ENCODE results near the gene QDPR.
"Not testable (repeated sequence)": the region's sequence is repeated elsewhere in the genome, so short reads cannot be mapped to it uniquely, and the experiment has no call there.

QDPR gene
- total RNA-seq, result 7.5 to 24.1 (median 11.5) reads per million in 3 experiments

- peak; percentile 63 for DNase-seq
Observed at GRCh38 chr4:17511950-17512795, at the start of gene QDPR. QDPR (minus strand) TSS chr4:17512090; CDS start chr4:17512054, 36 bp downstream.

- no peak for DNase-seq
Observed at GRCh38 chr4:17561195-17561909, 49.5 kb upstream of the QDPR start.

DNA sequence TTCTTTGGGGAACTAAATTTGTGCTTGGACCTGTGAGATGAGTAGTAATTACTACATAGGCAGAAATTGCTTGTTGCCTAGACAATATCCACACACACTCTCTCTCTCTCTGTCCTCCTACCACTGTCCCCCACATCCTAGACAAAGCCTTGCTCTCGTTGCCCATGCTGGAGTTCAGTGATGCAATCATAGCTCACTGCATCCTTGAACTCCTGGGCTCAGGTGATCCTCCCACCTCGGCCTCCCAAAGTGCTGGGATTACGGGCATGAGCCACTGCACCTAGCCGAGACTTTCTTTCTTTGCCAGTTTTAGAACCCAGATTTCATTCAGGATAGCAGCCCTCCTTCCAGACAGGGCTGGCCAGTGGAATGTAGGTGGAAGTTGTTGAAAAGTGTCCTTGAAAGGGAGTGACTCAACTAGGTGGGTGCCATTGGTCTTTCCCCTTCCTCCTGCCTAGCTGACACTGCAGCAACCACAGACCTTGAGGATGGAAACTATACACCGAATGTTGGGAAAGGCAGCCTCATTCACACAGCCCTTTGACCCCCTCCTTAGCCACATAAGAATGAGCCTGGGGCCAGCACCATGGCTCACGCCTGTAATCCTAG is 48.3 kb upstream of the QDPR start:
- DNase-seq, result no peak

- DNase-seq, result no peak
Observed at GRCh38 chr4:17559709-17560048, 47.8 kb upstream of the QDPR start.

- DNase-seq, result no peak
Observed at GRCh38 chr4:17558941-17559708, 47.2 kb upstream of the QDPR start.

DNA sequence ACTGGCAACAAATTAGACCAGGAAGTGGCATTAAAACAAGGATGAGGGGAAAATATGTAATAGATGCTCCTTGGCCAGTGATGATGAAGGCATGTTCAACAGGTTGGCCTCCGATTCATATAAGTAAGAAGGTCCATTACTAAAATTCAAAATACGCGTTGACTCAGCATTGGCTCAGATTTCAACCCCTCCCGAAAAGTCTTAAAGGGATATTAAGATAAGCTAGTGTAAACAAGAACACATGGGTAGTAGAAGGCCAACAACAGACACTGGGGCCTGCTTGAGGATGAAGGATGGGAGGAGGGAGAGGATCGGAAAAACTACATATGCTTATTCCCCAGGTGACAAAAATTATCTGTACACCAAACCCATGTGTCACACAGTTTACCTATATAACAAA is 46.0 kb upstream of the QDPR start:
- DNase-seq, result no peak

- DNase-seq, result no peak
Observed at GRCh38 chr4:17556498-17556897, 44.6 kb upstream of the QDPR start.

DNA sequence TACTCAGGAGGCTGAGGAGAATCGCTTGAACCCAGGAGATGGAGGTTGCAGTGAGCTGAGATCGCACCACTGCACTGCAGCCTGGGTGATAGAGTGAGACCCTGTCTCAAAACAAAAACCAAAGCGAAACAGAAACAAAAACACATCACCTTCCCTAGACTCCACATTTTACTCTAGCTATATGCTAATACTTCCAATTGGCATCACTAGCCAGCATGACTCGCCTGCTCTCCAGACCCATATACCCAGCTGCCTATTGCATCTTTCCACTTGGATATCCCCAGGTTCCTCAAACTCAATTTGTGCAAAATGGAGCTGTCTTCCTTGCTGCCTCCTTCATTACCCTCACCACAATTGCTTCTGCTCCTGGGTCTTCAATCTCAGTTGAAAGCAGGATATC is 42.7 kb upstream of the QDPR start:
- no peak for DNase-seq

GRCh38 chr4:17552427-17552826 is 40.5 kb upstream of the QDPR start:
- no peak for DNase-seq

DNA sequence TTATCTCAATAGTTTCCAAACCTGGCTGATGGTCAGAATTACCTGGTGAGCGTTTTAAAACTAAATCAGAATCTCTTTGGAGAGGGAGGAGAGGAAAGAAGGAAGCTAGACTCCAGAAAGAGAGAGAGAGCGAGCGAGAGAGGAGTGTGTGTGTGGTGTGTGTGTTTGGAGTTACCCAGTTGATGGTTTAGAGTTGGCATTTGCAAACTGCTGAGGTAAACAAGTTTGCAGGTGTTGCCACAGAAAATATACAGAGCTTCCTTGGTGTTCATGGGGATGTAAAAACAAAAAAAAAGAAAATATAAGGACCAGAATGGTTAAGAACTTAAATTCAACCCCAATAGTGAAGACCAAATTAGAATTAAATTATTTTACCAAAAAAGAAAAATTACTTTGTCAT is 38.7 kb upstream of the QDPR start:
- DNase-seq, result no peak

DNA sequence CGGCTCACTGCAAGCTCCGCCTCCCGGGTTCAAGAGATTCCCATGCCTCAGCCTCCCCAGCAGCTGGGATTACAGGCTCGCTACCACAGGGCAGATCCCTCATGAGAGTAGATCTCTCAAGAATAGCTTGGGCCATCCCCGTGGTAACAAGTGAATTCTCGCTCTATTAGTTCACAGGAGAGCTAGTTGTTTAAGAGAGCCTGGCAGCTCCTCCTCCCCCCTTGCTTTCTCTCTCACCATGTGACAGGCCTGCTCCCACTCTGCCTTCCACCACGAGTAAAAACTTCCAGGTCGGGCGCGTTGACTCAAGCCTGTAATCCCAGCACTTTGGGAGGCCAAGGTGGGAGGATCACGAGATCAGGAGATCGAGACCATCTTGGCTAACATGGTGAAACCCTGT is 34.8 kb upstream of the QDPR start:
- DNase-seq, result no peak

DNA sequence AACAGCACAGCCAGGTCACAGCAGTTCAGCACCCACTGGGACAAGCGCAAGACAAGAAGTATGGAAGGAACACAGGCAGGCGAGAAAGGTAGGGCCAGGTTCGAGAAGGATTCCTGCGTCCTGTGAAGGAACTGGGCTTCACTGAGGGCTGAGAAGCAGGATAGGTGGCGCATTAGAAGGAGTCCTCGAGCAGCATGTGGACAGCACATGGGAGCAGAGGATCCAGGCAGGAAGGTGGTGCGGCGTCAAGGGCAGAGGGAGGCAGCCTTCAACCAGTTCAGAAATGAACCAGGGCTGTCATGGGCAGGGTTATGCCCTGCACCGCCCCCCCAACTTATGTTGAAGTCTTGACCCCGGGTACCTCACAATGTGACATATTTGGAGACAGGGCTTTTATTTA is 34.3 kb upstream of the QDPR start:
- no peak for DNase-seq

- DNase-seq, result no peak
Observed at GRCh38 chr4:17545374-17546140, 33.7 kb upstream of the QDPR start.

GRCh38 chr4:17544831-17545234 is 32.9 kb upstream of the QDPR start:
- DNase-seq, result no peak

DNA sequence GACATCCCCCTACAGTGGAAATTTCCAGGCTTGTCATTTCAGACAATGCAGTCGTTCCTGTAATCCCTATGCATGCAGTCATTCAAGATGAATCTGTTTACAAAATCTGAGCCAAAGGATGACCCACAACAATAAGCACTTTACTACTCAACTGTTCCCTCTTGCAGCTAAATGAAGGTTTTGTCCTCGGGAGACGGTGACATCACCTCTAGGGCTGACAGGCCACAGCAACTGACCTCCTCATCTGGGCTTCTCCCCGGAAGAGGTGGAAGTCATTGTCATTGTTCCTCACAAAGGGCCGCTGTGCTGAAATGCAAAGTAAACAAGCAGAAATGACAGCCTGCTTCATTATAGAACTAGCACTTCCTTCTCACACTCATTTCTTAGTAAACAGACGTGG is 32.3 kb upstream of the QDPR start:
- no peak for DNase-seq

GRCh38 chr4:17537060-17537459 is 25.2 kb upstream of the QDPR start:
- not testable (repeated sequence) for DNase-seq

DNA sequence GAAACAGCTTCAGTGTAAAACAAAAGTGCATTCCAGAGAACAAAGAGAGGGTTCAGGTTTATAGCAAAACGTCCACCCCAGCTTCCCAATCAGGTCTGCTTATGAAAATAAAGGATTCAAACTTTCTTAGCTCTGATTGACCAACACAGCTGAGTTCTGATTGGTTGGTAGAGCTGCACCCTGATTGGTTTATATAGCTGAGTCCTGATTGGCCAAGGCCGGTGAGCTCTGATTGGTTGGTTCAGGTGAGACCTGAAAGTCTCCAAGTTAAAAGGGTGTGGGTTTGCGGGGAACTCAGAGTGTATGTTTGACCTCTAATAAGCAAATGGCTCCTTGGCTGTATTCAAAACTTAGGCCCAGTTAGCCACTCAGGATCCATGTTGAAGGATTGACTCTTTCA is 24.0 kb upstream of the QDPR start:
- DNase-seq, result no peak

GRCh38 chr4:17535242-17535641 is 23.4 kb upstream of the QDPR start:
- DNase-seq, result no peak

DNA sequence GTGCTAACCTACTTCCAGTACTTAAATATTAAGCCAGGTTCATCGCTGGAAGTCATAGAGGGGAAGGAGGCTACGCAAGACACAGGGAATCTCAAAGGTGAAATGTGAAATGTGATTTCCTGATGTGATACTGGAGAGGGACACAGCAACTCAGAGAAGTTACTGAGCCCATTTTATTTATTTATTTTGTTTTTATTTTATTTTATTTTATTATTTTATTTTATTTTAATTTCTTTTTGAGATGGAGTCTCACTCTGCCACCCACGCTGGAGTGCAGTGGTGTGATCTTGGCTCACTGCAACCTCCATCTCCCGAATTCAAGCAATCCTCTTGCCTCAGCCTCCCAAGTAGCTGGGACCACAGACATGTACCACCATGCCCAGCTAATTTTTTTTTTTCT is 22.8 kb upstream of the QDPR start:
- no peak for DNase-seq

DNA sequence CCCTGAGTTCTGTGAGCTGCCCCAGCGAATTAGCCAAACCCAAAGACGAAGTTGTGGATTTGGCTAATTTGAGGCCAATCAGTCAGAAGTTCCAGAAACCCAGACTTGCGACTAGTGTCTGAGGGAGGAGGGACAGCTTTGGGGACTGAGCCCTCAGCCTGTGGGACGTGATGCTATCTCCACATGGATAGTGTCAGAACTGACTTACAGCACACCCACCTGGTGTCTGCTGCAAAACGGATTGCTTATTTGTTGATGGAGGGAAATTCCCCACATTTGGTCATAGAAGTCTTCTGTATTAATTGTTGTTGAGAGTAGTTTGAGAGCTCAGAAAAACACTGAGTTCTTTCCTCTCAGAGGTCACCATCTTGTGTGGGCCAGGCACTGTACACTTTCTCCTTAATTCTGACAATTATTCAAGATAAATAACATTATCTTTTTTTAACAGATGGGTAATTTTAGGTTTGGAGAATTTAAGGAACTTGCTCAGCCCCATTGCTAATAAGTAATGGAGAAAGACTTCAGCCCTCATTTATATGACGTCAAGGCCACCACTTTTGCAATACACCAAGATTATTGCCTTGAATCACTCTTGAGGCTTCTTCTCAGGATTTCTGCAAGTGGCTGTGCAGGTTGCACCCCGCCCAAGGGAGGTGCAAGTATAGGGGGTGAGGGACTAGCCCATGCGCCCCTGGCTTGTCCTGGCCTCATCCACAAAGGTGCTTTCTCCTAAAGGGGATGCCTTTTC is 19.8 kb upstream of the QDPR start:
- DNase-seq, result no peak

DNA sequence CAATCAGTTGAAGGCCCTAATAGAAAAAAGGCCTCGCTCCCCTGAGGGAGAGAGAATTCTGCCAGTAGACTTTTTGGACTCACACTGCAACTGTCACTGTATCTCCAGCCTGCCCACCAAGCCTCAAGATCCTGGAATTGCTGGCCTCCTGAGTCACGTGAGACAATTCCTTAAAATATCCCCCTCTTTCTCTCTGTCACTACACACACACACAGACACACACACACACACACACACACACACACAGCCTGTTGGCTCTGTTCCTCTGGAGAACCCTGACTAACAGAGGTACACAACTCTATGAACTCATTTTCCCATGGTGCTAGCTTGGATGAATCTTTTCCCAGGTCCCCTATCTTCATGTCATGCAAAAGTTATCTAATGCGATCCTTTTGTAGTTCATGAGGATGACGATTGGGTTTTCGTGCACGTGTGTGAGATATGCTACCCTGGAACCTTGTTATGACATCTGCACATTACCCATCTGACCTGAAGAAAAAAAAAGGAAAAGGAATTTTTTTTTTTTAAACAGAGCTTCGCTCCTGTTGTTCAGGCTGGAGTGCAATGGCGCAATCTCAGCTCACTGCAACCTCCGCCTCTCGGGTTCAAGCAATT is 16.8 kb upstream of the QDPR start:
- DNase-seq, result no peak

Measured in central memory CD4-positive, alpha-beta T cell (primary cell).